Endothelial cell of umbilical vein (primary cell): ENCODE results near the gene SMIM14.

Experiments used
- CTCF ChIP-seq, 2 donors: IDR thresholded peaks; 1 replicate in 1 of 2; 2 replicates in 1 of 2; pipeline ENCODE4 v1.5.1; 2011; ENCODE audit warnings: low read length in 2 of 2, mild to moderate bottlenecking in 2 of 2, moderate library complexity in 2 of 2, control low read depth in 1 of 2, inconsistent platforms in 1 of 2, low read depth in 1 of 2; ENCODE audit not compliant: insufficient read depth in 1 of 2; ENCODE audit errors: extremely low read depth in 1 of 2
- EZH2 ChIP-seq: IDR thresholded peaks from 2 replicates; pipeline ENCODE4 v1.6.1; 2012; ENCODE audit warnings: borderline replicate concordance, low read depth, mild to moderate bottlenecking, moderate library complexity, low read length, inconsistent platforms; ENCODE audit not compliant: severe bottlenecking
- POLR2A ChIP-seq: IDR thresholded peaks from 2 replicates; pipeline ENCODE4 v1.6.1; 2012; ENCODE audit warnings: low read depth, mild to moderate bottlenecking, control low read depth, low read length

GRCh38 chr4:39641451-39641850 lies 2.8 kb upstream of the SMIM14 start:
- TF ChIP-seq CTCF (IDR thresholded peaks at IDR 0.05; ENCODE audit: extremely low read depth in 1 of 2, insufficient read depth in 1 of 2, low read depth in 1 of 2, low read length in 2 of 2) (no peak), EZH2 (no peak), POLR2A (no peak)
